Measurements from ENCODE around the gene DUSP7. TPM values are rescaled to one million over a fixed set of nuclear protein-coding genes. Genes with fewer than 3 reads are reported as not detected.

The DUSP7 gene
- total RNA-seq, 1 experiment from 2014 or later = 9.9 TPM

- H3K4me3 Mint-ChIP-seq (ENCODE audit: unreplicated experiment) = no peak overlapping the region
- H3K36me3 ChIP-seq (ENCODE audit: control insufficient read depth, insufficient read depth, low read length) = no peaks in the 10 kb centered on the region
- TF ChIP-seq CTCF (IDR thresholded peaks at IDR 0.05; ENCODE audit: insufficient read depth in 1 of 2, low read depth in 1 of 2, low read length in 1 of 2, severe bottlenecking in 1 of 2, unreplicated experiment in 1 of 2) = no peak
- no peaks in the 10 kb centered on the region for H3K27me3 ChIP-seq (replicated peaks; ENCODE audit: control insufficient read depth, insufficient read depth, low read length)
- peaks cover 7% of the 10 kb centered on the region for H3K4me1 Mint-ChIP-seq (ENCODE audit: low read depth, unreplicated experiment)
- no peaks in the 10 kb centered on the region for H3K9me3 ChIP-seq
- H3K9me3 Mint-ChIP-seq (ENCODE audit: unreplicated experiment) = no peaks in the 10 kb centered on the region
- intact Hi-C loops (cut with micrococcal nuclease; ENCODE audit: unreplicated experiment) = no loop called here
- H3K36me3 Mint-ChIP-seq (ENCODE audit: insufficient read depth, unreplicated experiment) = peaks cover 5% of the 10 kb centered on the region
- H3K4me3 ChIP-seq (ENCODE audit: low read depth, low read length) = no peak overlapping the region
- no TSS peak for BruUV-seq (replicated peaks)
- no peaks in the 10 kb centered on the region for H3K27me3 Mint-ChIP-seq (ENCODE audit: insufficient read depth, unreplicated experiment)
- no peak for DNase-seq
- POLR2A ChIA-PET = no interaction called here
- H3K4me1 ChIP-seq = peaks cover 9% of the 10 kb centered on the region
- CTCF ChIA-PET = no interaction called here
- no peak overlapping the region for H3K27ac Mint-ChIP-seq (ENCODE audit: unreplicated experiment)
These were observed 29.4 kb upstream of the DUSP7 start for GRCh38 chr3:52085681-52086282.

- POLR2A ChIA-PET = no interaction called here
- H3K4me3 ChIP-seq (ENCODE audit: low read depth, low read length) = no peak overlapping the region
- peak in 1 of 2 experiments; percentile 15 for TF ChIP-seq CTCF (IDR thresholded peaks at IDR 0.05; ENCODE audit: insufficient read depth in 1 of 2, low read depth in 1 of 2, low read length in 1 of 2, severe bottlenecking in 1 of 2, unreplicated experiment in 1 of 2)
- Mint-ChIP-seq H3K36me3 (ENCODE audit: insufficient read depth, unreplicated experiment) (peaks cover 5% of the 10 kb centered on the region), H3K4me3 (ENCODE audit: unreplicated experiment) (no peak overlapping the region), H3K27ac (ENCODE audit: unreplicated experiment) (no peak overlapping the region), H3K9me3 (ENCODE audit: unreplicated experiment) (no peaks in the 10 kb centered on the region), H3K4me1 (ENCODE audit: low read depth, unreplicated experiment) (peaks cover 7% of the 10 kb centered on the region), H3K27me3 (ENCODE audit: insufficient read depth, unreplicated experiment) (no peaks in the 10 kb centered on the region)
- H3K4me1 ChIP-seq = peaks cover 7% of the 10 kb centered on the region
- no peaks in the 10 kb centered on the region for H3K27me3 ChIP-seq (replicated peaks; ENCODE audit: control insufficient read depth, insufficient read depth, low read length)
- no TSS peak for BruUV-seq (replicated peaks)
- CTCF ChIA-PET = no interaction called here
- no peaks in the 10 kb centered on the region for H3K9me3 ChIP-seq
- intact Hi-C loops (cut with micrococcal nuclease; ENCODE audit: unreplicated experiment) = no loop called here
- H3K36me3 ChIP-seq (ENCODE audit: control insufficient read depth, insufficient read depth, low read length) = no peaks in the 10 kb centered on the region
- DNase-seq = peak in 1 of 2 experiments; percentile 19
These were observed 28.7 kb upstream of the DUSP7 start for GRCh38 chr3:52084954-52085680.

- POLR2A ChIA-PET = no interaction called here
- BruUV-seq (replicated peaks) = no TSS peak
- Histone ChIP-seq H3K36me3 (ENCODE audit: control insufficient read depth, insufficient read depth, low read length) (no peaks in the 10 kb centered on the region), H3K9me3 (no peaks in the 10 kb centered on the region), H3K27me3 (replicated peaks; ENCODE audit: control insufficient read depth, insufficient read depth, low read length) (no peaks in the 10 kb centered on the region), H3K4me1 (peaks cover 4% of the 10 kb centered on the region), H3K4me3 (ENCODE audit: low read depth, low read length) (no peak overlapping the region)
- intact Hi-C loops (cut with micrococcal nuclease; ENCODE audit: unreplicated experiment) = no loop called here
- Mint-ChIP-seq H3K4me3 (ENCODE audit: unreplicated experiment) (no peak overlapping the region), H3K27me3 (ENCODE audit: insufficient read depth, unreplicated experiment) (no peaks in the 10 kb centered on the region), H3K27ac (ENCODE audit: unreplicated experiment) (no peak overlapping the region), H3K9me3 (ENCODE audit: unreplicated experiment) (no peaks in the 10 kb centered on the region), H3K36me3 (ENCODE audit: insufficient read depth, unreplicated experiment) (peaks cover 5% of the 10 kb centered on the region), H3K4me1 (ENCODE audit: low read depth, unreplicated experiment) (peaks cover 7% of the 10 kb centered on the region)
- no peak for TF ChIP-seq CTCF (IDR thresholded peaks at IDR 0.05; ENCODE audit: insufficient read depth in 1 of 2, low read depth in 1 of 2, low read length in 1 of 2, severe bottlenecking in 1 of 2, unreplicated experiment in 1 of 2)
- CTCF ChIA-PET = no interaction called here
- no peak for DNase-seq
These were observed 28.0 kb upstream of the DUSP7 start for GRCh38 chr3:52084216-52084945.
